OCI-LY1 (cell line): ENCODE data around the gene SYNJ2BP.

Experiments
- EZH2 ChIP-seq: fragments of 200-600 bp; sonication (generic), shearing (Covaris generic); IDR thresholded peaks from 2 replicates; pipeline ENCODE4 v1.8.0; 2017; ENCODE audit warnings: borderline replicate concordance, mixed run types, mild to moderate bottlenecking, antibody characterized with exemption, low read length, moderate library complexity, mixed read lengths
- TF ChIP-seq, protein P1 (sequence below): fragments of 200-600 bp; sonication (generic), shearing (Covaris generic); IDR thresholded peaks from 2 replicates; pipeline ENCODE4 v1.5.1; 2017; ENCODE audit warnings: mild to moderate bottlenecking, antibody characterized with exemption, low read length, moderate library complexity, mixed read lengths

- TF ChIP-seq, protein P1, sequence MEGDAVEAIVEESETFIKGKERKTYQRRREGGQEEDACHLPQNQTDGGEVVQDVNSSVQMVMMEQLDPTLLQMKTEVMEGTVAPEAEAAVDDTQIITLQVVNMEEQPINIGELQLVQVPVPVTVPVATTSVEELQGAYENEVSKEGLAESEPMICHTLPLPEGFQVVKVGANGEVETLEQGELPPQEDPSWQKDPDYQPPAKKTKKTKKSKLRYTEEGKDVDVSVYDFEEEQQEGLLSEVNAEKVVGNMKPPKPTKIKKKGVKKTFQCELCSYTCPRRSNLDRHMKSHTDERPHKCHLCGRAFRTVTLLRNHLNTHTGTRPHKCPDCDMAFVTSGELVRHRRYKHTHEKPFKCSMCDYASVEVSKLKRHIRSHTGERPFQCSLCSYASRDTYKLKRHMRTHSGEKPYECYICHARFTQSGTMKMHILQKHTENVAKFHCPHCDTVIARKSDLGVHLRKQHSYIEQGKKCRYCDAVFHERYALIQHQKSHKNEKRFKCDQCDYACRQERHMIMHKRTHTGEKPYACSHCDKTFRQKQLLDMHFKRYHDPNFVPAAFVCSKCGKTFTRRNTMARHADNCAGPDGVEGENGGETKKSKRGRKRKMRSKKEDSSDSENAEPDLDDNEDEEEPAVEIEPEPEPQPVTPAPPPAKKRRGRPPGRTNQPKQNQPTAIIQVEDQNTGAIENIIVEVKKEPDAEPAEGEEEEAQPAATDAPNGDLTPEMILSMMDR = no peak
- TF ChIP-seq EZH2 = no peak
These were observed 25.9 kb upstream of the SYNJ2BP start for GRCh38 chr14:70442750-70443149.
